HG02763 (cell line): ENCODE data around the gene MAP2K7.
"Not testable (repeated sequence)": the region's sequence is repeated elsewhere in the genome, so short reads cannot be mapped to it uniquely, and the experiment has no call there.

Source experiments
- ATAC-seq: cut with Tn5 transposase; IDR thresholded peaks from one replicate; pipeline ENCODE4 v1.9.1; 2021; ENCODE audit warnings: mild to moderate bottlenecking, moderate library complexity; ENCODE audit not compliant: unreplicated experiment

MAP2K7 gene

GRCh38 chr19:7959211-7959610 lies 55.5 kb downstream of the MAP2K7 start:
- no peak for ATAC-seq

DNA sequence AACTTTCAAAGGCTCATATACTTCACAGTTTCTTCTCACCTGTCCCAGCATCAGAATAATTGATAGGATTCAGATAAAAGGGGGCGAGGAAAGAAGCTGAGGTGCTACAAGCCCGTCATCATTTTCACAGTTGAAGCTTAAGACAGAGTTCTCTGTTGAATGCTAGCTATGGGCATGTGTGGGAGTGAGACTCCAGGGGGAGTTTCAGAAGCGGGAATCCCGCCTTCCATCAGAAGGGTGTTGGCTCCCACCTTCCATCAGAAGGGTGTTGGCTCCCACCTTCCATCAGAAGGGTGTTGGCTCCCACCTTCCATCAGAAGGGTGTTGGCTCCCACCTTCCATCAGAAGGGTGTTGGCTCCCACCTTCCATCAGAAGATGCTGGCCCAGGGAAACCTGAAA lies 57.4 kb downstream of the MAP2K7 start:
- ATAC-seq: not testable (repeated sequence)

- ATAC-seq: no peak
Observed at GRCh38 chr19:7961920-7962626, 58.4 kb downstream of the MAP2K7 start.

- no peak for ATAC-seq
Observed at GRCh38 chr19:7962644-7963268, 59.1 kb downstream of the MAP2K7 start.

DNA sequence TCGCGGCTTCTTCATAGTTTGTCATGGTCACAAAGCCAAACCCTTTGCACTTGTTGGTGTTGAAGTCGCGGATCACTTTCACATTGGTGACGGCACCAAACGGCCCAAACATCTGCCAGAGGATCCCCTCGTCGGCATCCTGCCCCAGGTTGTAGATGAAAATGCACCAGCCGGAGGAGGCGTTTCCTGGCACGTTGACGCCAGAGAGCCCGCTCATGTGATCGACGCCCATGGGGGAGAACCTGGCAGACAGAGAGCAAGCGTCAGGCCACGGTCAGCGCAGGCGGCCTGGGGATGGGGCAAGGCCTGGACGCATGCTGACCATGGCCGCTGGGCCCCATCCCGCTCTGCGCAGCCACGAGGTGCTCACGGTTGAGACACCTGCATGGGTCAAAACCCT lies 59.9 kb downstream of the MAP2K7 start:
- ATAC-seq: no peak
